Progenitor cell of endocrine pancreas (in vitro differentiated cells): ENCODE data around the gene HAUS2. TPM values are rescaled to one million over a fixed set of nuclear protein-coding genes. Genes with fewer than 3 reads are reported as not detected.

Experiments used
- DNase-seq: peaks from one replicate; pipeline ENCODE4 v3.0.0; 2021; ENCODE audit warnings: low spot score; ENCODE audit not compliant: unreplicated experiment
- H3K27ac Mint-ChIP-seq: 2 replicates; pipeline ENCODE4 v1.8.0; 2021; ENCODE audit warnings: mild to moderate bottlenecking, moderate library complexity, mixed read lengths
- H3K27me3 Mint-ChIP-seq: 2 replicates; pipeline ENCODE4 v1.8.0; 2021; ENCODE audit warnings: mixed read lengths
- H3K36me3 Mint-ChIP-seq: 2 replicates; pipeline ENCODE4 v1.8.0; 2022; ENCODE audit warnings: mixed read lengths; ENCODE audit not compliant: insufficient read depth
- H3K4me1 Mint-ChIP-seq: 2 replicates; pipeline ENCODE4 v1.8.0; 2021; ENCODE audit warnings: low read depth, mixed read lengths
- H3K4me3 Mint-ChIP-seq: 2 replicates; pipeline ENCODE4 v1.8.0; 2021; ENCODE audit warnings: low read depth, mild to moderate bottlenecking, moderate library complexity, mixed read lengths
- H3K9me3 Mint-ChIP-seq: 2 replicates; pipeline ENCODE4 v1.8.0; 2021; ENCODE audit warnings: low read depth, mixed read lengths
- total RNA-seq: library from RNA; stranded (reverse); gene quantifications from 2 replicates; pipeline ENCODE4 v1.2.1, GENCODE V29; 2021
- TF ChIP-seq, protein P1 (sequence below): fragments of 200-600 bp; sonication (generic); IDR thresholded peaks from one replicate; pipeline ENCODE4 v1.5.0; 2021; ENCODE audit warnings: antibody characterized with exemption, mild to moderate bottlenecking; ENCODE audit not compliant: unreplicated experiment

The HAUS2 gene
- total RNA-seq, 1 donor from 2014 or later = 22.0 TPM

GRCh38 chr15:42582569-42583375, 34.1 kb downstream of the HAUS2 start:
- Mint-ChIP-seq H3K27me3 (peaks cover 56% of the 10 kb centered on the region), H3K9me3 (no peaks in the 10 kb centered on the region), H3K27ac (peak overlapping the region; percentile 51)

DNA sequence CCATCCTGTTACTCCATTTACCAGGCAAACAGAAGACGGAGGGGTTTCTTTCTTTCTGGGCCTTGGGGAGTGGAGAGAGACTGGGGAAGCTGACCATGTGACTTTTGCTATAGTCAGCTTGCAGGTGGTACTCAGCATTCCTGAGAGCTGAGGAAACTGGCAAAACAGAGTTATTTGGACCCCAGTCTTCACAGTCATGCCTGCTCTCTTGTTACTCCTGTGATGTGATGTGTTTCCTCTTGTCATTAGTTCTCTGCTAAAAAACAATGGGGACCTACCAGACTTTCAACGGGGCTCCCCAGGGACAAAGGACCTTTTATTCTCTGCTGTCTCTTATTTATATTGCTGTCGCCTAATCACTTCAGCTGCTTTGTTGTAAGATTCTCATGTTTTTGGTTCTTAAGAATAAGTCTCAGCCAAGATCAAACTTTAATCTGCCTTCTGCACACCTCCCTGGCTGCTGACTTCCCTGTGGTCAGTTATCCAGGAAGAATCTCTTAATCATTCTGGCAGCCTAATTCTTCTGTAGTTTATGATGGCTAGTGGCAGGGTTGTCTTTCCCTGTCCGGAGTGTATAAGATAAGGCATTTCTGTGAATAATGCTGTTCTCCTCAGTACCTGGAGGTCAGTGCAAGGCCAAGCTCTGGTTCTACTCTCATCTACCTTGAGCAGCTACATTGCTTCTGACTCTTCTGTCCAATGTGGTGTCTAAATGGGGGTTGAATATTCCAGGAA, 35.6 kb downstream of the HAUS2 start:
- DNase-seq = no peak
- Mint-ChIP-seq H3K9me3 (no peaks in the 10 kb centered on the region), H3K27me3 (peaks cover 42% of the 10 kb centered on the region), H3K36me3 (no peaks in the 10 kb centered on the region), H3K27ac (peak overlapping the region; percentile 81), H3K4me1 (peaks cover 23% of the 10 kb centered on the region), H3K4me3 (no peak overlapping the region)
- TF ChIP-seq, protein P1, sequence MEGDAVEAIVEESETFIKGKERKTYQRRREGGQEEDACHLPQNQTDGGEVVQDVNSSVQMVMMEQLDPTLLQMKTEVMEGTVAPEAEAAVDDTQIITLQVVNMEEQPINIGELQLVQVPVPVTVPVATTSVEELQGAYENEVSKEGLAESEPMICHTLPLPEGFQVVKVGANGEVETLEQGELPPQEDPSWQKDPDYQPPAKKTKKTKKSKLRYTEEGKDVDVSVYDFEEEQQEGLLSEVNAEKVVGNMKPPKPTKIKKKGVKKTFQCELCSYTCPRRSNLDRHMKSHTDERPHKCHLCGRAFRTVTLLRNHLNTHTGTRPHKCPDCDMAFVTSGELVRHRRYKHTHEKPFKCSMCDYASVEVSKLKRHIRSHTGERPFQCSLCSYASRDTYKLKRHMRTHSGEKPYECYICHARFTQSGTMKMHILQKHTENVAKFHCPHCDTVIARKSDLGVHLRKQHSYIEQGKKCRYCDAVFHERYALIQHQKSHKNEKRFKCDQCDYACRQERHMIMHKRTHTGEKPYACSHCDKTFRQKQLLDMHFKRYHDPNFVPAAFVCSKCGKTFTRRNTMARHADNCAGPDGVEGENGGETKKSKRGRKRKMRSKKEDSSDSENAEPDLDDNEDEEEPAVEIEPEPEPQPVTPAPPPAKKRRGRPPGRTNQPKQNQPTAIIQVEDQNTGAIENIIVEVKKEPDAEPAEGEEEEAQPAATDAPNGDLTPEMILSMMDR = no peak

More at GRCh38 chr15:42582569-42583375, 34.1 kb downstream of the HAUS2 start:
- Mint-ChIP-seq H3K36me3 (no peaks in the 10 kb centered on the region), H3K4me3 (no peak overlapping the region), H3K4me1 (peaks cover 23% of the 10 kb centered on the region)
- TF ChIP-seq, protein P1 = no peak
- no peak for DNase-seq

GRCh38 chr15:42590619-42591237, 42.1 kb downstream of the HAUS2 start:
- Mint-ChIP-seq H3K4me1 (no peaks in the 10 kb centered on the region), H3K36me3 (no peaks in the 10 kb centered on the region), H3K27ac (no peak overlapping the region), H3K9me3 (no peaks in the 10 kb centered on the region), H3K27me3 (peaks cover 4% of the 10 kb centered on the region), H3K4me3 (no peak overlapping the region)
- no peak for DNase-seq
- TF ChIP-seq, protein P1 = no peak

DNA sequence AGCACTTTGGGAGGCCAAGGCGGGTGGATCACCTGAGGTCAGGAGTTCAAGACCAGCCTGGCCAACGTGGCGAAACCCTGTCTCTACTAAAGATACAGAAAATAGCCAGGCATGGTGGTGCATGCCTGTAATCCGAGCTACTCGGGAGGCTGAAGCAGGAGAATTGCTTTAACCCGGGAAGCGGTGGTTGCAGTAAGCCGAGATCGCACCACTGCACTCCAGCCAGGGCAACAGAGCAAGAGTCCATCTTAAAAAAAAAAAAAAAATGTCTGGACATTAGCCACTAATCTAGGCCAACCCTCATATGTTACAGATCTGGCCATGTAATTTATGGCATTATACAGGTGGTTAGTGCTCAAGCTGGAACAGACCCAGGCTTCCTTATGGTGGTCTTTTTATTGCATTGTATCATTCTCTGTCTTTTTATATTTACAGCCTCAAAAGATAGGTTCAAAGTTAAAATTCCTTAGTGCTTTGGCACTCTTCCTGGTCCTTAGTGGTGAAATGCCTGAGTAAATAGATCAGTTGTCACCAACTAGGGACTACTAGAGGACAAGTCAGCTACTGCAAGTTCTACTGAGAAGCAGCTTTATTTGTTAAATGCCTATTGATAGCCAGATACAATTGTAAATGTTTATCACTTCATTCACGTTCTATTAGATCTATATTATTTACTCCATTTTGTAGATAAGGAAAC, 42.7 kb downstream of the HAUS2 start:
- Mint-ChIP-seq H3K9me3 (no peaks in the 10 kb centered on the region), H3K27me3 (peaks cover 4% of the 10 kb centered on the region), H3K27ac (no peak overlapping the region), H3K4me3 (no peak overlapping the region), H3K36me3 (no peaks in the 10 kb centered on the region), H3K4me1 (no peaks in the 10 kb centered on the region)
- TF ChIP-seq, protein P1 = peak; percentile 40
- no peak for DNase-seq

DNA sequence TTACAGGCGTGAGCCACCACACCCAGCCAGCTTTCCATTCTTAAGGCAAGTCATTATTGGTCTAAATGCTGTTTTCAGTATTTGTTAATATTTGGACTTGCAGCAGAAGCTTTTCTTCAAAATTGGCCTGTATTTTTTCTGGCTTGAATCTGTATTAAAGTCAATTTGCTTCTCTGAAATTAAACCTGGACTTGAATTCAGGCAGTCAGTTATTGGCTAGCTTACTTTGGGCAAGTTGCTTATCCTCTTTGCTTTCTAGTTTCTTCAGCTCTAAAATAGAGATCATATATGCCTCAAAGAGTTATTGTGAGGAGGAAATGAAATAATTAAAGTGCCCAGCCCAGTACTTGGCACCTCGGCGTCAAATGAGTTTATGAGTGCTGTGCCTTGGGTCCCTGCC, 44.1 kb downstream of the HAUS2 start:
- Mint-ChIP-seq H3K9me3 (no peaks in the 10 kb centered on the region), H3K4me3 (no peak overlapping the region), H3K4me1 (no peaks in the 10 kb centered on the region), H3K27ac (no peak overlapping the region), H3K36me3 (no peaks in the 10 kb centered on the region), H3K27me3 (peaks cover 4% of the 10 kb centered on the region)
- no peak for DNase-seq
- TF ChIP-seq, protein P1 = no peak
